Fibroblast of skin of back (primary cell): Measurements from ENCODE around the gene KLF3.

Source experiments
- DNase-seq: peaks from one replicate; pipeline ENCODE4 v3.0.0-alpha.2; 2013

The KLF3 gene

GRCh38 chr4:38674258-38675144, 10.5 kb downstream of the KLF3 start:
- DNase-seq: no peak

DNA sequence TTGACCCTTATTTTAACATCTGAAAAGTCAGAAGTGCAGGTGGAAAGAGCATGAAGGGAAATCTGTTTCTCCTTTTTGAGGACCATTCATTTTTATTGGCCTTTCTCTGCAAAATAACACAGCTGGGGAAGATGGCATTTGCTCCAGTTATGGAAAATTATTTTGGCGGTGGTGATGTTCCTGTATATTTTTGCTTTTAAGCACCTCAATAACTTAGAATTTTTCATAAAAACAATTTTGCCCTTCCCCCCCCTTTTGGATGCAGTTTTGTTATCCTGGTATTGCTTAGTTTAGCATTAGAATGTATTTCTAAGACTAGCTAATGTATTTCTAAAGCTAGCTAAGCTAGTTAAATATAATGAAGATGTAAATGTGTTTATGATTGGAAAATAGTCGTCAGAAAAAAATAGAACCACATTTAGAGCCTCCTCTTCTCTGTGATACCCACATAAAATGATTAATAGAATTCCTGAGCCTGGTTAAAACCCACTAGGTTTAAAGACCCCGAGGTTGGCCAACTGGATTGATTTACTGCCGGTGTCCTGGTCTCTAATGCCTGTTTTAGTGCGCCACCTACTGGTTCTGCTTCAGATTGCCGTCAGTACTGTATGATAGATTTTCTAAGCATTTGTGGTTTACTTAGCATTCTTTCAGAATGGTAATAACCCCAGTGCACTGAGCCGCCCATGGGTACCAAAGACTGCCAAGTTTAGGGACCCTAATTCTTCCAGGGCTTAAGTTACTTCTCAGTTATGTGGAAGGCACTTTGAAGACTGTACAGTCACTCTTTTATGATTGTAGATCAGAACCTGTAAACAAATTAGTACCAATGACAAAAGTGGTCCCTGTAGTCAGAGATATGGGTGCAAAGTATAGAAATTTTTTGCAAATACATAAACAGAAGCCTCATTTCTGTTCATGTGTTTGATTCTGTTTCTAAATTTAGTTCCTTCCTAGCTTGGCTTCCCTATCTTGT, 11.4 kb downstream of the KLF3 start:
- DNase-seq: peak; percentile 83

GRCh38 chr4:38676986-38677385, 13.0 kb downstream of the KLF3 start:
- peak; percentile 50 for DNase-seq

- no peak for DNase-seq
These were observed 13.4 kb downstream of the KLF3 start for GRCh38 chr4:38677441-38677840.

GRCh38 chr4:38678078-38678477, 14.1 kb downstream of the KLF3 start:
- DNase-seq: peak; percentile 78

GRCh38 chr4:38679921-38680320, 15.9 kb downstream of the KLF3 start:
- DNase-seq: no peak

DNA sequence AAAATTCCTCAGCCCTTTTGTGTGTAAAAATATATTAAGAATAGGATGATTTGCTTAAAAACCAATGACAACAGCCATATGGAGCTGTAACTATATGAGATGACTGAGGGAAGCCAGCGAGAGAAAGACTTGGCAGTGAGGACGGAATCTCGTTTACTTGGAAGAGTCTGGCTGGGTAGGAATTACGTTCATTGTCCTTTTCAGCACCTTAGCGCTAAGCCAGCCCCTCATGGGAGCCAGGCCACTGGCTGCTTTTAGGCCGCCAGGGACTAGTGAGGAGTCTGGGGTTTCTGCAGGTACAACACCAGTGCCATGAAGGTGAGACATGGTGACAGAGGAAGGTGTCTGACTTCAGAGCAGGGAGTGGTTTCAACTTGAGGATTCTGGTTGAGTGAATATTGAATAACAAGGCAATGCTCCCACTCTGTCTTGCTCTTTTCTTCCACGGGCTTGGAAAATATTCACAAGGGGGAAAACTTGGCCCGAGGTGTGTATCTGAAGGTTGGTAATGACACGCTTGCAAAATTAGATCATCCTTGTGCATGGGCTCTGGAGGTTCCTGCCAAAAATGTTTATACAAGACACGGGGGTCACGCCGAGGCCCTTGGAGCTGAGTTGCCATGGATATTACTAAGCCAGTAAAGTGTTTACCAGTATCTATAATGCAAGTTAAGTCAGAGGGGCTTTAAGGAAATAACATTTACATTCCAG, 17.4 kb downstream of the KLF3 start:
- DNase-seq: peak; percentile 19

- DNase-seq: no peak
These were observed 18.3 kb downstream of the KLF3 start for GRCh38 chr4:38682336-38682735.

DNA sequence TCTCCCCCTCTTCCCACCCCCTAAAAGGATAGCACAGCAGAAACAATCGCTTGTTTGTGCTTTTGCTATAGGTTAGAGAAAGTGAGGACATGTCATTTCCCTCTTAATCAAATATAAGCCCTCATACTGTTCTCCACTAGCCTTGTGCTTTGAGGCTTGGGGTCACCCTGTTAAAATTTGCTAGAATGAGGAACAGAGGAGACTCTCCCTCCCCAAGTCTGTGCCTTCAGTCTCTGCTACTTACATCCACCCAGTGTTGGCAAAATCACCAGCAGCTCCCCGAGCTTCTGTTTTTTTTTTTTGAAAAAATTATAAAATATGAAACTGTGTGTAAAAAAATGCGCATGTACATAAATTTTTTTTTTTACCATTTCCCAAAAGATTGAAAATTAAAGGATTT, 19.3 kb downstream of the KLF3 start:
- no peak for DNase-seq

DNA sequence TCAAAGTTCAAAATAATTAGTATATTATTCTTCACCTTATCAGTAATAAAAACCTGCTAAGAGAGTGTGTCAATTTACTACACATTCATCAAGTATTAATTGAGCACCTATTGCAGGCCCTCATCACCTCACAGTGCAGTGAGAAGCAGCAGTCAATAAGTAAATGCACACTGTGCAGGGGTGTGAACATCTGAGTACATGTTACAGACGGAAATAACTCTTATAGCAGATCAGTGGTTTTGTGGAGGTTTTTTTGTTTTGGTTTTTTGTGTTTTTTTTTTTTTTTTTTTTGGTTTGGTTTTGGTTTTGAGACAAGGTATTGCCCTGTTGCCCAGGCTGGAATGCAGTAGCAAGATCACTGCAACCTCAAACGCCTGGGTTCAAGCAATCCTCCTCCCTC, 20.3 kb downstream of the KLF3 start:
- no peak for DNase-seq

- no peak for DNase-seq
These were observed 21.2 kb downstream of the KLF3 start for GRCh38 chr4:38684951-38685844.

- DNase-seq: peak; percentile 37
These were observed 22.7 kb downstream of the KLF3 start for GRCh38 chr4:38686682-38687081.

DNA sequence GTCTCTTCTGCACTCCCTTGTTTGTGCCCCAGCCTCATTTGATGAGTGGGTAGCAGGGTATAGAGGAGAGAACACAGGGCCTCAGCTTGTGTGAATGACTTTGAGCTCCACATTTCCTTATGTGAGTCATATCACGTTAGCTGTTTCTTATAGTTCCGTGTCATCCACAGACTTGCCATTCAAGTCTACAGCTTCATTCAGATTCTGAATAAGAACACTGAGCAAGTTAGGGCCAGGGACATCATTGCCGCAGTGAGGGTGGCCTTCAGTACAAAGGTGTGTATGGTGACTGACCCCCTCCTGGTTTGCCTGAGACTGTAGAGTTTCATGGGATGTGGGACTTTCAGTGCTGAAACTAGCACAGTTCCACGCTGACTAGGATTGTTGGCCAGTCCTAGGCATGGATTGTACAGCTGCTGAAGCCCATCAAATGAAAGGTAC, 23.6 kb downstream of the KLF3 start:
- peak; percentile 22 for DNase-seq

- DNase-seq: peak; percentile 63
These were observed 24.8 kb downstream of the KLF3 start for GRCh38 chr4:38688676-38689355.

- DNase-seq: no peak
These were observed 27.4 kb downstream of the KLF3 start for GRCh38 chr4:38691251-38692008.

DNA sequence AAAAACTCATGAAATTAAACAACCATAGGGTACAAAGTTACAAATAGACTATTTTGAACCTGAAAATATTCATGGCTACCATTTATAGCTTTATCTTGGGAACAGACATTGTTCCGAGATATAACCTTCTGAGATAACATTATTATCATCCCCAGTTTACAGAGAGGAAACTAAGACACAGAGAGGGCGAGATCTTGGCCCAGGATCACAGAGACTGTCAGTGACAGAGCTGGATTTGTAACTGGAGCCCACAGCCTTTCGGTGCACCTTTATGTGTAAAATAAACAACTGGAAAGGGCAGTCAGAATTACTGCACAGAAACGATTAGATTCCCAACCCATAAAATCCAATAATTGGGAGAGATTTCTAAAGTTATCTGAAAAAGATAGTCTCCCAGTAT, 28.4 kb downstream of the KLF3 start:
- no peak for DNase-seq

DNA sequence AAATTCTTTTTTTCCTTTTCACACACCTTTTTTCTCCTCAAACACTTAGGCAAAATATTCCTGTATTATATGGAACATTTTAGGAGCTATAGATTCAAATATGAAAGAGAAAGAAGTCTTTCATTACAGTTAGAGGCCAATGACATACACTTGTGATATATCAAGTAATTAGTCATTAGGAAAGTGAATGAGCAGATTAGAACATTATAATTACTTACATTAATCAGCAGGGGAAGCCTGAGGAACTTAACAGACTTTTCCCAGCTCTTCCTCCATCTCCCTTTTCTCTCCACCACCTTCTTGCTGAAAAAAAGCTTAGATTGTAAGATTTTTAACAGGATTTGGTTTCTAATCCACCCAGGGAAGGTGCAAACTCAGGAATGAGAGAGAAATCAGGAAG, 29.6 kb downstream of the KLF3 start:
- DNase-seq: no peak

DNA sequence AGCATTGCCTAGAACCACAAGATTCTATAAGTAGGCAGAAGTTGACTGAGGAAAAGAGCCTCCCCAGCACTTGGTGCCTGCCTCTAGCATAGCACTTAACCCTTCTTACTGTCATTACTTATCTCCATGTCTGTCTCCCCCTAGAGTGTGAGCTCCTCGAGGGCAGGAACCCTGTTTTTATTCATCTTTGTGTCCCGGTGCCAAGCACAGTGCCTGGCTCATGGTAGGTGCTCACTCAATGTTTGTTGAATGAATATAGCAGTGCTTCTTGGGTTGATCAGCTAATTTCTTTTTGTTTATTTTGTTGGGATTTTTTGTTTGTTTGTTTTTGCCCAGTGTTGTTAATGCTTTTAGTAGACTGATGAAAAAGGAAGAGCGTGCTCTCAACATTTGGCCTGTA, 30.3 kb downstream of the KLF3 start:
- no peak for DNase-seq

- DNase-seq: no peak
These were observed 31.8 kb downstream of the KLF3 start for GRCh38 chr4:38695809-38696208.

- no peak for DNase-seq
These were observed 32.7 kb downstream of the KLF3 start for GRCh38 chr4:38696697-38697096.
